HG03575 (cell line): Measurements from ENCODE around the gene MKI67.
"Not testable (repeated sequence)": the region's sequence is repeated elsewhere in the genome, so short reads cannot be mapped to it uniquely, and the experiment has no call there.

Source experiments
- ATAC-seq: cut with Tn5 transposase; IDR thresholded peaks from one replicate; pipeline ENCODE4 v1.9.1; 2021; ENCODE audit not compliant: unreplicated experiment, insufficient number of reproducible peaks, low FRiP score; ENCODE audit errors: extremely low read depth

Gene MKI67

DNA sequence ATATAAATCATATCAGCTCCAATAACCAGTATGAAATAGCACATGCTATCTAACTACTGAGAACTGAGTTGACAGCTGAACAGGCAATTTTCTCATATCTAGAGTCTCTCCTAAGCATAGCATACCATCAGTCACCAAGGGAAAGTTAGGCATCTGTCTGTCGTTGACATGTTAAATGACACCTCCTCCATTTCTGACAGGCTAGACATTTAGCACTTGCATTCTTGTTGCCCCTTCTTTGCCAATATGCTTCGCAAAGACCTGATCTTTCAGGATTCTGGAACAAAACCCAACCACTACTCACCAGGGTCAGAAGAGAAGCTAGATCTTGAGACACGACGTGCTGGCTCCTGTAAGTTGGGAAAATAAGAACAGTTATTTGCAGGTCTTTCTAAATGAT is 10.0 kb downstream of the MKI67 start:
- ATAC-seq = no peak

DNA sequence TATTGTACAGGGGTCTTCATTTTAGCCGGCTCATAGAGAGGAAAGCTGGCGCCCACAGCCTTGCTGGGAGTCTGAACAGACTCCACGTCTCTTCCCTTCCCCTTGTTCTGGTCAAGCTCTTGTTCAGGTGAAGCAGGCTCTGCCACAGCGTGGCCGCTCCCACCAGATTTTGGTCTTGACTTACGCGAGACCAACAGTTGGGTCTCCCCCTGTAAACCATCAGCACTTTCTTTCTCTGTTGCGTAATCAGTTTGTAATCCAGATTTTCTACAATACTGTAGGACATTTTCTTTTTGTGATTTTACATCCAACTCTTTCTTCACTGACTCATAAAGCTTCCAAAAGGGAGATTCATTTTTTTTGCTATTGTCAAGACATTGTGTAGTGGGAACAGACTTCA is 10.9 kb downstream of the MKI67 start:
- no peak for ATAC-seq

DNA sequence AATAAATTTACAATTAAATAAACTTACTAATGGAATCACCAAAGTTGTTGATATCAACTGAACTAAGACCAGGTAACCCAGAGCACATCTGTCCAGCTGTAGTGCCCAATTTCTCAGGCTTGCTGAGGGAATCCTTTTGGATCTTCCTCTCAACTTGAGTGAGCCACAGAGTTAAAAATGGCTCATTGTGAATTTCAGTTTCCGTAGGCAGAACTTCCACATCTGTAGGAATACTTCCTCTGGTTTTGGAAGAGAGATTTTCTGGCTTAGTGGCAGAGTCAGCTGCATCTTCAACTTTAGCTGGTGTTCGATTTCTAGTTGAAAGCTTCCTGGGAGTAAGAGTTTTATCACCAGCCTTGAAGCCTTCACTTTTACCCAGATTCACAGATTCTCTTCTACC is 11.3 kb downstream of the MKI67 start:
- no peak for ATAC-seq

DNA sequence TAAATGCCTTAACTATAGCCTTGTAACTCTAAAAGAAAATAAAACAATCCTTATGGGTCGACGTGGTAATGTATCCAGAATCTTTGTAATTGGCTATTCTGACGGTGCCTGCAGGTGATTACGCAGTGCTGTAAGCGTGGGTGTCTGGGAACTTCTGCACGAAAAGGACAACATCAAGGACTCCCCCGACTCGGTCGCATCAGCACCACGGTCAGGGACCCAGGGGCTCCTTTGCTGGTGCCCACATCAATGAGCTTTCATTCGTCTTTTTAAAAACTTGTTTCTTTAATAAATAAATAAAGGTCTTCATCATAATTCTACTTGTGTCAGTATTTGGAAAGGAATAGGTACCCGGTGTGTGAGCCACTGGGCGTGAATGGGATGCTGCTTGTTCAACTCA is 13.2 kb downstream of the MKI67 start:
- ATAC-seq = no peak

DNA sequence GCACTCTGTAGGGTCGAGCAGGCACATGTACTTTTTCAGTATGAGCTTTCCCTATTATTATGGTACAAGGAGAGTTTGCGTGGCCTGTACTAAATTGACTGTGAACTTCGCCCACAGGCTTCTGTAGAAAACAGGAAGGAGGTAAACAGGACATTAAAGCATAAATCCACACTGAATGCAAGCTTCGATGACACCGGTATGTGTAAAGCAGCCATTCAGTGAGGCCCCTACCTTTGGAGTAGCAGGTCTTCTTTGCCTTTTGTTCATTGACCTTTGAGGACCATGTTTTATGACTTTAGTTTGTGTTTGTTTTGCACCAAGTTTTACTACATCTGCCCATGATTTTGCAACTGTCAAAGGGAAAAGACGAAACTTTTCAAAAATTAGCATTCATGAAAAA is 14.5 kb downstream of the MKI67 start:
- ATAC-seq = no peak

DNA sequence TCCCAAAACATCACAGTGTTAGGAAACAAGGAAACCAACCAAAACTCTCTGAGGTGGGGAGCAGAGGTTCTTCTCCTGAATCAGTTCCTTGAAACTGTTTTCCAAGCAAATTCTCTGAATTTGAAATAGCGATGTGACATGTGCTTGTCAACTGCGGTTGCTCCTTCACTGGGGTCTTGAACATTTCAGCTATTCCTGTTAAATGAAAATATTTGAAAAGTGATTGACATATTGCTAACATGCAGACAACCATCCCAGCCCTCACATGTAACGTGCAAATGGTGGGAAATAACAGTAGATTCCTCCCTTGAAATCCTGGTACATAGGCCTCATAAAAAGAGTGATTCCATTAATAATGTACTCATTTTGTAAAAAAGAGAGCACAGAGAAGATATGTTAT is 15.9 kb downstream of the MKI67 start:
- ATAC-seq = no peak

DNA sequence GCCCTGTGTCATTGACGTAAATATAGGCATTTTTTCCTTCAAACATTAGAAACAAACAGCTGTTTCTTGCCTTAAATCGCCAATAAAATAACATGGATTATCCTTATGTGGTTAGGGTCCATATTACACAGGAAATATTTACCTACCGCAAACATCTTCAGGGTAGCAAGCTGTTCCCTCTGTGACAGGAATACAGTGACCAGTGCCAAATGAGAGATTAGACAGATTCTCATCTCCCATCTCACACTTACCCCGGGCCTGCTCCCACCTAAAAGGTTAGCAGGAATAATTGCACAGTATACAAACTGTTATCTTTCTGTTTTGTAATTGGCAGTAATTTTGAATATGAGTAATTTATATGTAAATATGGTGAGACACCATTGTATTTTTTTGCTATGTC is 16.5 kb downstream of the MKI67 start:
- ATAC-seq = no peak

DNA sequence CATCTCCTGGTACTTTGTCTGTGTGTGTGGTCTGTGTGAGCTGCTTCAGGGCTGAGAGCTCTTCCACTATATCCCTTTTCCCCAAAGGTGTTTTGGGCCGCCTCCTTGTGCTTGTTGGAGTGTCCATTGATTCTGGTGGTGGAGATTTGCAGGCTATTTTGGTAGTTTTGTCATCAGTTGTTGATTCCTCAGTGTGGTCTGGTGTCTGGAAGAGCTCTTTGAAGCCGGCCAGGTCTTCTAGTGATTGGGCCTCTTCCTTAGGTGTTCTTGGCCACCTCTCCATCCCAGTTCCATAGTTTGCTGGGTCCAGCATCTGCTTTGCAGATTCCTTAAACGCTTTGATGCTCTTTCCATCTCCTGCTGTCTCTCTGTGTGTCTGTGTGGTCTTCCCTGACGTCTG is 20.8 kb downstream of the MKI67 start:
- ATAC-seq = no peak

DNA sequence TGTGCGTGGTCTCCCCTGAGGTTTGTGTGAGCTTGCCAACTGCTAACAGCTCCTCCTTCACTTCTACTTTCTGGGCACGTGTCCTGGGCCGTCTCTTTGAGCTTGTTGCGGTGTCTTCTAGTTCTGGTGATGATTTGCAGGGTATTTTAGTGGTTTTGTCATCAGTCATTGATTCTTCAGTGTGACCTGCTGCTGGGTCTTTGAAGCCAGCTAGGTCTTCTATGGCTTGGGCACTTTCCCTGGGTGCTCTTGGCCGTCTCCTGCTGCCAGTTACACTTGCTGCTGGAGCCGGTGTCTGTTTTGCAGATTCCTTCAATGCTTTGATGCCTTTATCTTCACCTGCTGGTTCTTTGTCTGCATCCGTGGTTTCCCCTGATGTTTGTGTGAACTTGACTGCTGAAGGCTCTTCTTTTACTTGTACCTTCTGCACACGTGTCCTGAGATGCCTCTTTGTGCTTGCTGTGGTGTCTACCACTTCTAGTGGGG is 23.0 kb downstream of the MKI67 start:
- ATAC-seq = no peak

DNA sequence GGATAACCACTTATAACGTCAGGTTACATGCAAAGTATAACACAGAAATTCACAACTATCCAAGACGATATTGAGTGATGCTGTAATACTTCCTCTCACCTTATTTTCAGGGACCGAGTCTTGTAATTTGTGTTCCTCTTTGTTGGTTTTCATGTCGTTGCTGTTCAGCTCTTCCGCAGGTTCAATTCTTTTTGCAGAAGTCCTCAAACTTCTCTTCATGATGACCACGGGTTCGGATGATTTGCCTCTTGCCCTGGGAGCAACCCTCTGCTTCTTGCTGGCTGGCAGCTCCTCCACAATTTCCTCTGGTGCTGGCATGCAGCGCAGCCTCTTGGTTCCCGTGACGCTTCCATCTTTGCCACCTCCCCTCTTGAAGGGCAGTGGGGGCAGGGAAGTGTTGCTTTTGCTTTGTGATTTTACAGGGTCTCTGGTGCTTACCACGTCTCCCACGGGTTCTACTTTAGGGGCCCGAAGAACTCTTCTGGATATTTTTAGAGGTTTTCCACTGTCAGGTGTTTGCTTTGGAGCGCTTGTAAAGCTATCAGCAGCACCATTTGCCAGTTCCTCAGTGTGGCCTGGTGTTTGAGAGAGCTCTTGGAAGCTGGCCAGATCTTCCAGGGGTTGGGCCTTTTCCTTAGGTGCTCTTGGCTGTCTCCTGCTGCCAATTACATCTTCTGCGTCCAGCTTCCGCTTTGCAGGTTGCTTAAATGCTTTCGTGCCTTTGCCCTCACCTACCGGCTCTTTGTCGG is 23.6 kb downstream of the MKI67 start:
- ATAC-seq = no peak

DNA sequence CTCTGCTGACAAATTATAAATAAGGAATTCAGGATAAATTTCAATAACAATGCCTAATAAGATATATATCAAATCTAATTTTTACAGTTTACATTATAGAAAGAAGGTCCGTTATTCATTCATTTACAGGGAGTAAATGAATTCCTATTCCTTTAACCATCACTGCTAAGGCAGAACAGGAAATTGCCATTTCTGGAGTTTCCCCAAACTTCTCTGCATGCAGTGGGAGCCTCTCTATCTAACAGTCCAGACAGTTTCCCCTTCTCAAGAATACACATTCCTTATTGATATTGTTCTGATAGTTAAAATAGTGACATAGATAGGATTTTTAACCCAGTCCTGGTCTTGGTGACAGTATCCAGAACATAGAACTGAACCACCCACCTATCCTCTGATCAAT is 24.3 kb downstream of the MKI67 start:
- no peak for ATAC-seq

DNA sequence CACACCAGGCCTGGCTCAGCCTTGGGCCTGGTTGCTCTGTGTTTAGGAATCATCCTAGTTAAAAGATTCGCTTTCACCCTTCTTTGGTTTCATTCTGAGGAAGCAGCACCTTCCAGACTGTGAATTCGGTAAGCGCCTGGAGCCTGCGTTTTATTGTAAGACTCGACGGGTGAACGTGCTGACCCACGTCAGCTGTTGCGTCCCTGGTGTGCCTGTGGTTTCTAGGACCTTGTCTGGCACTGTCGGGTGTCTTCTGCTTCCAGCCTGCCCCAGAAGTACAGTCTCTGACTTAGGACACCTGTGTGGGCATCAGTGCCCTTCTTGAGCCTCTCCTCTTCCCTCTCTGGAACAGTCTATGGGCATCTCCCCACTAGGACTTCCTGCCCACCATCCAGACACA is 26.3 kb downstream of the MKI67 start:
- no peak for ATAC-seq

DNA sequence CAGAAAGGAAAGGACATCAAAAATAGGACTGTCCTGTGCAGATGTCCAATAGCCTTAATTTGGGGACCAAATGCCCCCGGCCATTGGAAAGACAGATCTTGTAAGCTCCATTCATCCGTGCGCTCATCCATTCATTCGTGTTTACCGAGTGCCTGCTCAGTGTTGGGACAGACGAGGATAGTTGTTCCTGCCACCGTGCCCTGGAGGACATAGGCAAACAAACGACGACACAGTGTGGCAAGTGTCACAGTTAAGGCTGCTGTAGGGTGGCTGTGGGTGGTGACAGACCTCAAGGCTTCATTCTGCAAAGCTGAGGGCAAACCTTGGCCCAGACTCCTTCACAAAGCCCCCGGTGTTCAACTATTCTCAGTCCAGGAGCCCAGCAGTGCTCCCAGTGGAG is 27.6 kb downstream of the MKI67 start:
- no peak for ATAC-seq

DNA sequence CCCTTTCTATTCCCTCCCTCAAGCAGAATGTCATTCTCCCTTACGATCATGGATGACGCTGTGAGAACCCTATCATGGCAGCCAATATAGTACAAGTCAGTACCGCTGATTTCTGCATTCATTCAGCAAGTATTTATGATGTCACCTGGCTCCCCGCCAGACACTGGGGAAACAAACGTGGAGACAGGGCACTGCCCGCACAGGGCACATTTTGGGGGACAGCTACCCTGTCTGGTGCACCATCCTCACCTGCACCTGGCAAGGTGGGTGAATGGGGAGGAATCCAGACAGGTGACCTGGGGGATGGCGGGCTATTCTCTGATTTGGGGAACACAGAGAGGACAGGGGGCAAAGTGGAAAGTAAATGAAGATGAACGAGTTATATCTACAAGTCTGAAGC is 28.4 kb downstream of the MKI67 start:
- no peak for ATAC-seq

DNA sequence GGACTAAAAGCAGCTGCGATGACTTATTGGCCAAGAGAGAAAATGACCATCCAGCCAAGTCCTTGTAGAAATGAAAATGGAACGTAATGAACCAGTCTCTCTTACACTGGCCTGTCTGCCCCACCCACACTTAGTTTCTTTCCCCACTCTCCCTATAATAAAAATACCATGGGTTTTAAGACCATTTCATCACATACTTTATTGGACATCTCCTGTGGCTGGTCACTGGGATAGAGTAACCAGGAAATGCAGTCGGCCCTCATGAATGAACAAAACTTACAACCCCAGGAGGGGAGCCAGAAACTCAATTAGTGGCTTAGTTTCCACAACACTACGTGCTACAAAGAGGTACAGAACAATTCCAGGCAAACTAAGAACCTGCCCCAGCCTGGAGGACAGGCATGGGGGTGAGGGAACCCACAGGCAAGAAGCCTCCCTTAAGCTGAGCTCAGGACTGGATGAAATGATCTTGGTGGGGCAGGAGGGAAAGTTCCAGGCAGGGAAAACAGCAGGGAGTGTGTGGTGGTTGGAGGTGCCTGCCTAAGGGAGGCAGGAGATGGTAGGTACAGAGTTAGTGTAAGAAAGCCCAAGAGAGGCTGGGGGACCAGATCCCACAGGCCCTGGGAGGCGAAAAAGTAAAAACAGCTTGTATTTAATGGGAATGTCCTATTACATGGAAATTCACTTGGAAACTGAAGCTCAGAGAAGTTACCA is 29.6 kb downstream of the MKI67 start:
- no peak for ATAC-seq

DNA sequence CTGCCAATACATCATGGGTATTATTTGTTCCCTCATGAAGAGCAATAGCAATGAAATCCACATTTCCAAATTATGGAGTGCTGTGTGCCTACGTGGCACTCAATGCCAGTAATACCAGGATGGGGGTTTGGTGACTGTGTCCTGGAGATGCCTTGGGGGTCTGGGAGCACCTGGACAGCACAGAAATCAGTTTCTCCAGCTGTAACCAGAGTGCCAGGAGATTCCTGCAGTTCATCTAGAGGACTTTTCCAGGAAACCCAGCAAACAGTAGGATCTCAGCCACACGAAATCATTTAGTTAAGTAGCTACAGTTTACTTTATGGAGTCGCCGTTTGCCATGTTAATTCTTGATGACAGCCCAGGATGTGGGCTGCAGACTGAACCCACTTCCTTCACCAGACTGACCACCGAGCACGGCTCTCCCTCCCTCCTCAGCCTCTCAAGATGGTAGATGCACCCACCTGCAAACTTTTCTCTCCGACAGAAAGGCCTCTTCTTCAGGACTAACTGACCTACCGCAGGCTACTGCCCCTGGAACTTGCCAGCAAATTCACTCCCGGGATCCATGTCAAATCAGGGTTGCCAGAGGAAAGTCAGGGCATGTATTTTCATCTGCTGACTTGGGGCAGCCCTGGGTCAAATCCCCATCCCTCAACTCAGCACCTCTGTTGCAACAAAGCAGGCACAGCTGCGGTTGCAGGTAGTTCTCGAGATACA is 30.3 kb downstream of the MKI67 start:
- ATAC-seq = no peak

DNA sequence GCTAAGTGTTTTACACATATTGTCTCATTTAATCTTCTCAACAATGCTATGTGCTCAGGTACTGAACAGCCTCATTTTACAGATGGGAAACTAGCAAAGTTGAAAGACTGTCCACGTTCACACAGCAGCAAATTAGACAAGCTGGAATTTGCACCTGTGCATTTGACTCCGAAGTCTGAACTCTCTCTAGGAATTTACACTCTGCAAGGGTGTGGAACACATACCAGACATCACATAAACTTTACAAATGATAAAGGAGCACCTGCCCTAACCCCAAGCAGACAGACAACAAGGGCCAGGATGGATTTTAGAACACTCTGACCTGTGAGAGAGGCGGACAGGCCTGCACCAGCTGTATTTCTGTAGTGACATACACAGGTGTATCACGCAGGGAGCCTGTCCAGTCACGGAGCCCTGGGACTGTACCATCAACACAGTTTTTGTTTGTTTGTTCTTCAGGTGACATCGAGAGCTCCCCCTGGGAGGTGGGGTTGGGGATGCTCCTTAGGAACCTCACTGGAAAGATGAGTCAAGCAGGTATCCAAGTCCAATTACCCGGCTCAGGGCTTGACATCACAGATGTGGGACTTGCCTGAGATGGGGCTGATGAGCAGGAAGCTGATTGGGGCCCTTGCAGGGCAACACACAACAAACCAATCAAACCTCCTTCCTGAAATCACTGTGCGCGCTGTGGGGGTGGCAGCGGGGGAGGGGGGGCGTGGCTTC is 31.0 kb downstream of the MKI67 start:
- ATAC-seq = no peak

DNA sequence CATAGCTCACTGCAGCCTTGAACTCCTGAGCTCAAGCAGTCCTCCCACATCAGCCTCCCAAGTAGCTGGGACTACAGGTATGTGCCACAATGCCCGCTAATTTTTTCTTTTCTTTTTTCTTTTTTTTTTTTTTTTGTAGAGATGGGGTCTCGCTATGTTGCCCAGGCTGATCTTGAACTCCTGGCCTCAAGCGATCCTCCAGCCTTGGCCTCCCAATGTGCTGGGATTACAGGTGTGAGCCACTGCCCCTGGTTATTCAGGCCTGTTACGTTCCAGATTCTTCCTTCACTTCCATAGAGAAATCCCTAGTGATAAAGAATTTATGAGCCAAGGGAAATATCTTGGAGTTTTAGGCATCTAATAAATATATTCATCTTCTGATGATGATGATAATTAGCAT is 31.6 kb downstream of the MKI67 start:
- not testable (repeated sequence) for ATAC-seq

DNA sequence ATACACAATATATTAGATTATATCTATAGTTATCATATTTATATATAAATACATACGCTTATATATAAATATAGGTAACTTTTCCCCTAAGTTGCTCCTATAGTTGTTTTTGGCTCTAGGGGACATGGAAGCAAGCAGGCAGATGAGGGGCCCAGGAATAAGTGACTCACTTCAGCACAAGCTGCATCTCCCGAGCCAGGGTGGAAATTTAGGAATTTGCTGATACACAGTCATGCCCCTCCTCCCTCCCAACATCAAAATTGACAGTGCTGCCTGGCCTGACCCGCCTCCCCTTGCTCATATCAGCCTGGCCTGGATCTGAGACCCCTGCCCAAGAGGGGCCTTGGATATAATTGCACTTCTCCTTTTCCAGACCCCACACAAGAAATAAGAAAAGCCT is 33.8 kb downstream of the MKI67 start:
- ATAC-seq = no peak
